OCI-LY3 (cell line): ENCODE results near the gene CALHM3.

Experiments used
- EZH2phosphoT487 ChIP-seq: fragments of 200-600 bp; shearing (Covaris generic); IDR thresholded peaks from 2 replicates; pipeline ENCODE4 v1.6.1; 2018; ENCODE audit warnings: antibody characterized with exemption, mixed run types, low read depth
- TF ChIP-seq, protein P1 (sequence below): fragments of 200-600, 300-600 bp; sonication (generic); IDR thresholded peaks from 2 replicates; pipeline ENCODE4 v1.5.1; 2014; ENCODE audit warnings: antibody characterized with exemption, low read length, low read depth

- TF ChIP-seq, protein P1, sequence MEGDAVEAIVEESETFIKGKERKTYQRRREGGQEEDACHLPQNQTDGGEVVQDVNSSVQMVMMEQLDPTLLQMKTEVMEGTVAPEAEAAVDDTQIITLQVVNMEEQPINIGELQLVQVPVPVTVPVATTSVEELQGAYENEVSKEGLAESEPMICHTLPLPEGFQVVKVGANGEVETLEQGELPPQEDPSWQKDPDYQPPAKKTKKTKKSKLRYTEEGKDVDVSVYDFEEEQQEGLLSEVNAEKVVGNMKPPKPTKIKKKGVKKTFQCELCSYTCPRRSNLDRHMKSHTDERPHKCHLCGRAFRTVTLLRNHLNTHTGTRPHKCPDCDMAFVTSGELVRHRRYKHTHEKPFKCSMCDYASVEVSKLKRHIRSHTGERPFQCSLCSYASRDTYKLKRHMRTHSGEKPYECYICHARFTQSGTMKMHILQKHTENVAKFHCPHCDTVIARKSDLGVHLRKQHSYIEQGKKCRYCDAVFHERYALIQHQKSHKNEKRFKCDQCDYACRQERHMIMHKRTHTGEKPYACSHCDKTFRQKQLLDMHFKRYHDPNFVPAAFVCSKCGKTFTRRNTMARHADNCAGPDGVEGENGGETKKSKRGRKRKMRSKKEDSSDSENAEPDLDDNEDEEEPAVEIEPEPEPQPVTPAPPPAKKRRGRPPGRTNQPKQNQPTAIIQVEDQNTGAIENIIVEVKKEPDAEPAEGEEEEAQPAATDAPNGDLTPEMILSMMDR, result no peak
- no peak for TF ChIP-seq EZH2phosphoT487
Observed at GRCh38 chr10:103479135-103479534, at the start of gene CALHM3.
